Suprapubic skin (tissue), 4 donors: ENCODE data around the gene ANKRD39. TPM values are rescaled to one million over a fixed set of nuclear protein-coding genes. Genes with fewer than 3 reads are reported as not detected.

ENCODE experiments used
- DNase-seq, 2 donors: peaks; one replicate each; pipeline ENCODE4 v3.0.0-alpha.2; 2019; ENCODE audit warnings: low spot score in 2 of 2
- H3K27ac ChIP-seq: fragments of 200-600 bp; sonication (generic); one replicate; pipeline ENCODE4 v1.5.1; 2019
- H3K27me3 ChIP-seq: fragments of 200-600 bp; sonication (generic); one replicate; pipeline ENCODE4 v1.5.1; 2019
- H3K36me3 ChIP-seq: fragments of 200-600 bp; sonication (generic); one replicate; pipeline ENCODE4 v1.5.1; 2019
- H3K4me1 ChIP-seq: fragments of 200-600 bp; sonication (generic); one replicate; pipeline ENCODE4 v1.5.1; 2019
- H3K4me3 ChIP-seq: fragments of 200-600 bp; sonication (generic); one replicate; pipeline ENCODE4 v1.5.1; 2019; ENCODE audit warnings: mild to moderate bottlenecking
- H3K9me3 ChIP-seq: fragments of 200-600 bp; sonication (generic); one replicate; pipeline ENCODE4 v1.5.1; 2019
- EP300 ChIP-seq: sonication (generic); formaldehyde crosslinking; IDR thresholded peaks from one replicate; pipeline ENCODE4 v1.6.1; 2017; ENCODE audit warnings: antibody characterized with exemption
- POLR2A ChIP-seq, 2 donors: fragments of 450-650 bp; IDR thresholded peaks; one replicate each; pipeline ENCODE4 v1.6.1; 2017; ENCODE audit warnings: antibody characterized with exemption in 2 of 2, mild to moderate bottlenecking in 2 of 2, moderate library complexity in 2 of 2
- POLR2AphosphoS5 ChIP-seq, 3 donors: sonication (generic); formaldehyde crosslinking; IDR thresholded peaks; one replicate each; pipeline ENCODE4 v1.6.1; 2017; ENCODE audit warnings: antibody characterized with exemption in 3 of 3
- WGBS: methylation state at CpG from one replicate; pipeline ENCODE4 v1.1.5; 2018; 5-methylcytosine and 5-hydroxymethylcytosine counted together
- total RNA-seq, 4 donors: library from RNA; depleted of rRNA; stranded (reverse); fragments of >200 nt; gene quantifications; one replicate each; pipeline ENCODE4 v1.1.0, GENCODE V29; 2016
- TF ChIP-seq, protein P1 (sequence below), 2 donors: fragments of 200-600 bp in 1 of 2; fragments of 450-650 bp in 1 of 2; sonication (generic) in 1 of 2; IDR thresholded peaks; one replicate each; pipeline ENCODE4 v1.5.1; 2016 to 2019; ENCODE audit warnings: antibody characterized with exemption in 2 of 2, mild to moderate bottlenecking in 1 of 2, moderate library complexity in 1 of 2

Gene ANKRD39
- total RNA-seq, 4 donors from 2014 or later: 16.1 to 22.1 (median 20.6) TPM

- DNase-seq: no peak
- WGBS: 96% methylated on average over 13 of the region's 13 CpGs
- H3K36me3 ChIP-seq: peaks cover 86% of the 10 kb centered on the region
These were observed 28.9 kb downstream of the ANKRD39 start for GRCh38 chr2:96828874-96829273.

DNA sequence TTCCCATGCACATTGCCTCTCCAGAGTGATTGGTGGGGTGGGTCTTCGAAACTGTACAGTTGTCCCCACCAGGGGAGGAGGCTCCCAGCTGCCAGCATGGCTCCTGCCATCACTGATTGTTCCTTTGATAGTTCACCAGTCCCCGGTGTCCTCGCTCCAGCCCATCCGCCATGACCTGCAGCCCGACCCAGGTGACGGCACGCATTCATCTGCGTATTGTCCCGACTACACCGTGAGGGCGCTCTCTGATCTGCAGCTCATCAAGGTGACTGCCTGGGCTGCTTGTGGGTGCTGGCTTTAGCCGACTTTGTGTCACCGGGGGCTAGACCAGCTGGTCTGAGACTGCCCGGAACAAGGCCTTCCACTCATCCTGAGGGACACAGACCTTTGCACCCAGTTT lies 29.4 kb downstream of the ANKRD39 start:
- no peak overlapping the region for H3K27ac ChIP-seq
- no peak for DNase-seq
- no peaks in the 10 kb centered on the region for H3K9me3 ChIP-seq
- peaks cover 83% of the 10 kb centered on the region for H3K36me3 ChIP-seq
- H3K4me3 ChIP-seq: no peak overlapping the region
- no peaks in the 10 kb centered on the region for H3K27me3 ChIP-seq
- H3K4me1 ChIP-seq: peaks cover 5% of the 10 kb centered on the region
- 93% methylated on average over 14 of the region's 14 CpGs for WGBS
- TF ChIP-seq POLR2A (IDR thresholded peaks at IDR 0.05): no peak
- TF ChIP-seq EP300: no peak
- TF ChIP-seq POLR2AphosphoS5 (IDR thresholded peaks at IDR 0.05): no peak
- TF ChIP-seq, protein P1, sequence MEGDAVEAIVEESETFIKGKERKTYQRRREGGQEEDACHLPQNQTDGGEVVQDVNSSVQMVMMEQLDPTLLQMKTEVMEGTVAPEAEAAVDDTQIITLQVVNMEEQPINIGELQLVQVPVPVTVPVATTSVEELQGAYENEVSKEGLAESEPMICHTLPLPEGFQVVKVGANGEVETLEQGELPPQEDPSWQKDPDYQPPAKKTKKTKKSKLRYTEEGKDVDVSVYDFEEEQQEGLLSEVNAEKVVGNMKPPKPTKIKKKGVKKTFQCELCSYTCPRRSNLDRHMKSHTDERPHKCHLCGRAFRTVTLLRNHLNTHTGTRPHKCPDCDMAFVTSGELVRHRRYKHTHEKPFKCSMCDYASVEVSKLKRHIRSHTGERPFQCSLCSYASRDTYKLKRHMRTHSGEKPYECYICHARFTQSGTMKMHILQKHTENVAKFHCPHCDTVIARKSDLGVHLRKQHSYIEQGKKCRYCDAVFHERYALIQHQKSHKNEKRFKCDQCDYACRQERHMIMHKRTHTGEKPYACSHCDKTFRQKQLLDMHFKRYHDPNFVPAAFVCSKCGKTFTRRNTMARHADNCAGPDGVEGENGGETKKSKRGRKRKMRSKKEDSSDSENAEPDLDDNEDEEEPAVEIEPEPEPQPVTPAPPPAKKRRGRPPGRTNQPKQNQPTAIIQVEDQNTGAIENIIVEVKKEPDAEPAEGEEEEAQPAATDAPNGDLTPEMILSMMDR (IDR thresholded peaks at IDR 0.05): no peak

More at GRCh38 chr2:96828874-96829273, 28.9 kb downstream of the ANKRD39 start:
- TF ChIP-seq POLR2A (IDR thresholded peaks at IDR 0.05): no peak
- TF ChIP-seq, protein P1 (IDR thresholded peaks at IDR 0.05): no peak
- no peak for TF ChIP-seq POLR2AphosphoS5 (IDR thresholded peaks at IDR 0.05)
- no peak for TF ChIP-seq EP300
- Histone ChIP-seq H3K27me3 (no peaks in the 10 kb centered on the region), H3K9me3 (no peaks in the 10 kb centered on the region), H3K4me1 (peaks cover 5% of the 10 kb centered on the region), H3K4me3 (no peak overlapping the region), H3K27ac (no peak overlapping the region)

DNA sequence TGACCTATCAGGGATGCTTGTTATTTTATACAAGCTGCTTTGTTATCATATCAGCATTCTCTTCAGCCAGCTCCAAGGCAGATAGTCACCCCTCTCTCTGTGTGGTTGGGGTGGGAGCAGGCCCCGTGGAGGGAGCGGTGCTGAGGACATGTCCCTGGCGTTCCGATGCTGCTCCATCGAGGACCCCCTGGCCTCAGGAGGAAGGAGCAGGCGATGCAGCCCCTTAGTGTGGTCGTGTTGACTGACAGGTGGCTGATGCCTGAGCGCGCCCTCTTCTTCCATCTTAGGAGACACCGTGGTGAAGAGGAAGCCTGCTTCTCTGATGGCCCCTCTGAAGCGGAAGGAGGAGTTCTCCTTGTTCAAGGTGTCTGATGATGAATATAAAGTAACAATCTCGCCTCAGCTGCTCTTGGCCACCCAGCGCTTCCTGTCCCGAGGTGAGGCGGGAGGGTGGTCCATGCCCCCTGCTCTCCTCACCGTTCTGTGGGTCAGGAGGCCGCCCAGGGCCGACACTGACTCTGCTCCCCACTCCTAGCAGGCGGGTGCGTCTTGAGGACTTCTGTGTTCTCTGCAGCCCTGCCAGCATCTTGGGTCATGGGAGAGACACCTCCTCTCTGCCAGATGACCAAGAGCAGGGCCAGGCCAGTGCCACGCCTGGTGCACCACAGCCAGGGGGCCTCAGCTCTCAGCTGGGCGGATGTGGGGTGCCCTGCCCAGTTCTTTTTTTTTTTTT lies 31.1 kb downstream of the ANKRD39 start:
- Histone ChIP-seq H3K27ac (no peak overlapping the region), H3K27me3 (no peaks in the 10 kb centered on the region), H3K9me3 (no peaks in the 10 kb centered on the region), H3K4me3 (no peak overlapping the region), H3K36me3 (peaks cover 73% of the 10 kb centered on the region), H3K4me1 (peaks cover 1% of the 10 kb centered on the region)
- WGBS: 88% methylated on average over 20 of the region's 22 CpGs
- no peak for DNase-seq
- TF ChIP-seq, protein P1 (IDR thresholded peaks at IDR 0.05): no peak

GRCh38 chr2:96825057-96825456 lies 32.8 kb downstream of the ANKRD39 start:
- H3K9me3 ChIP-seq: no peaks in the 10 kb centered on the region
- TF ChIP-seq POLR2A (IDR thresholded peaks at IDR 0.05) (no peak), POLR2AphosphoS5 (IDR thresholded peaks at IDR 0.05) (no peak), EP300 (no peak)
- TF ChIP-seq, protein P1 (IDR thresholded peaks at IDR 0.05): no peak
- no peak overlapping the region for H3K27ac ChIP-seq
- H3K36me3 ChIP-seq: peaks cover 59% of the 10 kb centered on the region
- no peak overlapping the region for H3K4me3 ChIP-seq
- no peaks in the 10 kb centered on the region for H3K27me3 ChIP-seq
- 98% methylated on average over 6 of the region's 14 CpGs for WGBS
- H3K4me1 ChIP-seq: no peaks in the 10 kb centered on the region
- DNase-seq: no peak

- Histone ChIP-seq H3K36me3 (peaks cover 51% of the 10 kb centered on the region), H3K27ac (no peak overlapping the region)
- TF ChIP-seq, protein P1 (IDR thresholded peaks at IDR 0.05): no peak
- TF ChIP-seq POLR2AphosphoS5 (IDR thresholded peaks at IDR 0.05): no peak
- TF ChIP-seq POLR2A (IDR thresholded peaks at IDR 0.05): no peak
- TF ChIP-seq EP300: no peak
These were observed 33.5 kb downstream of the ANKRD39 start for GRCh38 chr2:96824079-96824870.

More at GRCh38 chr2:96824079-96824870, 33.5 kb downstream of the ANKRD39 start:
- no peaks in the 10 kb centered on the region for H3K9me3 ChIP-seq
- H3K27me3 ChIP-seq: no peaks in the 10 kb centered on the region
- 77% methylated on average over 6 of the region's 6 CpGs for WGBS
- H3K4me3 ChIP-seq: no peak overlapping the region
- peaks cover 3% of the 10 kb centered on the region for H3K4me1 ChIP-seq
- DNase-seq: no peak
